HTERT RPE-1 (cell line): ENCODE measurements around the gene NSDHL.
"Not testable (repeated sequence)": the region's sequence is repeated elsewhere in the genome, so short reads cannot be mapped to it uniquely, and the experiment has no call there.

ENCODE experiments used
- in situ Hi-C: fragments of 300-500 bp; cut with MboI; formaldehyde crosslinking; loops from 4 replicates; pipeline ENCODE4 v1.14.3; 2020; ENCODE audit warnings: low sequenced_read_pairs

NSDHL gene

GRCh38 chrX:152910018-152910417 is 79.2 kb downstream of the NSDHL start:
- in situ Hi-C loops = not testable (repeated sequence)

- in situ Hi-C loops = no loop called here
These were observed 81.2 kb downstream of the NSDHL start for GRCh38 chrX:152912106-152912505.

- in situ Hi-C loops = no loop called here
These were observed 81.8 kb downstream of the NSDHL start for GRCh38 chrX:152912641-152913040.

- in situ Hi-C loops = no loop called here
These were observed 82.5 kb downstream of the NSDHL start for GRCh38 chrX:152913346-152913745.

- in situ Hi-C loops = no loop called here
These were observed 83.0 kb downstream of the NSDHL start for GRCh38 chrX:152913910-152914309.

GRCh38 chrX:152915541-152916241 is 84.8 kb downstream of the NSDHL start:
- in situ Hi-C loops = no loop called here

GRCh38 chrX:152917656-152918579 is 87.1 kb downstream of the NSDHL start:
- in situ Hi-C loops = no loop called here

GRCh38 chrX:152918707-152919106 is 87.8 kb downstream of the NSDHL start:
- in situ Hi-C loops = no loop called here
